Kidney epithelial cell (primary cell): Measurements from ENCODE around the gene STK11IP. TPM values are rescaled to one million over a fixed set of nuclear protein-coding genes. Genes with fewer than 3 reads are reported as not detected.

Experiments
- DNase-seq: peaks from one replicate; pipeline ENCODE4 v3.0.0-alpha.2; 2010; ENCODE audit warnings: low read depth
- H3K27me3 ChIP-seq: 2 replicates; pipeline ENCODE4 v1.6.0; 2011; ENCODE audit warnings: low read length; ENCODE audit not compliant: control insufficient read depth, insufficient read depth
- H3K36me3 ChIP-seq: 2 replicates; pipeline ENCODE4 v1.5.1; 2011; ENCODE audit warnings: low read length; ENCODE audit not compliant: control insufficient read depth, insufficient read depth
- H3K4me3 ChIP-seq: 2 replicates; pipeline ENCODE4 v1.5.1; 2011; ENCODE audit warnings: low read depth, mild to moderate bottlenecking, control low read depth, low read length
- CTCF ChIP-seq: IDR thresholded peaks from 2 replicates; pipeline ENCODE4 v1.5.1; 2011; ENCODE audit warnings: mild to moderate bottlenecking, moderate library complexity, low read length, control low read depth, inconsistent platforms; ENCODE audit not compliant: insufficient read depth, poor library complexity, severe bottlenecking
- total RNA-seq: library from RNA; depleted of rRNA; stranded (reverse); fragments of >200 nt; gene quantifications from 2 replicates; pipeline ENCODE4 v1.2.3, GENCODE V29; 2015

The STK11IP gene
- total RNA-seq, 1 donor from 2014 or later: 22.2 TPM

- DNase-seq: no peak
- H3K36me3 ChIP-seq: no peaks in the 10 kb centered on the region
- no peak for TF ChIP-seq CTCF
- no peaks in the 10 kb centered on the region for H3K27me3 ChIP-seq
- no peak overlapping the region for H3K4me3 ChIP-seq
Observed at GRCh38 chr2:219641390-219642068, 43.9 kb downstream of the STK11IP start.

- Histone ChIP-seq H3K27me3 (no peaks in the 10 kb centered on the region), H3K4me3 (no peak overlapping the region), H3K36me3 (no peaks in the 10 kb centered on the region)
- TF ChIP-seq CTCF: no peak
- DNase-seq: no peak
Observed at GRCh38 chr2:219642069-219642454, 44.4 kb downstream of the STK11IP start.

GRCh38 chr2:219642465-219643083 is 44.9 kb downstream of the STK11IP start:
- no peak overlapping the region for H3K4me3 ChIP-seq

GRCh38 chr2:219643084-219643473 is 45.4 kb downstream of the STK11IP start:
- no peak for TF ChIP-seq CTCF

More at GRCh38 chr2:219642465-219643083, 44.9 kb downstream of the STK11IP start:
- H3K27me3 ChIP-seq: no peaks in the 10 kb centered on the region
- DNase-seq: peak; percentile 85
- no peaks in the 10 kb centered on the region for H3K36me3 ChIP-seq
- TF ChIP-seq CTCF: peak; percentile 100

GRCh38 chr2:219643788-219644398 is 46.2 kb downstream of the STK11IP start:
- TF ChIP-seq CTCF: no peak
- no peak for DNase-seq
- Histone ChIP-seq H3K36me3 (no peaks in the 10 kb centered on the region), H3K4me3 (no peak overlapping the region), H3K27me3 (no peaks in the 10 kb centered on the region)

More at GRCh38 chr2:219643084-219643473, 45.4 kb downstream of the STK11IP start:
- H3K4me3 ChIP-seq: no peak overlapping the region
- no peaks in the 10 kb centered on the region for H3K36me3 ChIP-seq
- DNase-seq: no peak
- H3K27me3 ChIP-seq: no peaks in the 10 kb centered on the region
